ENCODE measurements around the gene TNXB.

Gene TNXB

DNA sequence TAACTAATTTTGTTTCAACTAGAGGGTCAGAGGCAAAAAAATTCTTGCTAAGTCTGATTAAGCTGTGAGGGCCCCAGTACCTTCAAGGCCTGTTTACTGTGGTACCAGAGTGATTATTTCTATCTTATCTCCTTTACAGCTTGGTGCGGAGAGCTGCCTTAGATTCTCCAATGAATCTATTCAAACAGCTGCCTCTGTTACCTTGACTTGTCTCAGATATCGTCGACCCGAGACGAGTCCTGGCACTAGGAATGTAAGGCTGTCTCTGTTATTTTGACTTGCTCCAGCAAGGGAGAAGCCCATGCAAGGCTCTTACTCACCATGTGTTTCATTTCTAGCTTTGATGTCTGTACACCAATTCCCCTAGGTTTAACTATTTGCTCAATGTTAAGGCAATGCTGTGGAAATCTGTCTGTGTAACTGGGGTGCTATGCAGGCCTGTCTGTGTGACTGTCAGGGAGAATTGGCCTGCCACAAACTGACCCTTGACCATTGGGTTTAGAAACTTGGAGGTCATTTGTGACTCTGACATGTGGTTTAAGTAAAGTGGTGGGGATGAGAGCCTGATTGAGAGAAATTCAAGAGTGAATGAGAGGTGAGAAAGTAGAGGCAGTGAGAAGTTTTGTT lies 31.4 kb upstream of the TNXB start:
- no peak for DNase-seq (ENCODE audit: extremely low read depth, insufficient read length)
- TF ChIP-seq, protein P1, sequence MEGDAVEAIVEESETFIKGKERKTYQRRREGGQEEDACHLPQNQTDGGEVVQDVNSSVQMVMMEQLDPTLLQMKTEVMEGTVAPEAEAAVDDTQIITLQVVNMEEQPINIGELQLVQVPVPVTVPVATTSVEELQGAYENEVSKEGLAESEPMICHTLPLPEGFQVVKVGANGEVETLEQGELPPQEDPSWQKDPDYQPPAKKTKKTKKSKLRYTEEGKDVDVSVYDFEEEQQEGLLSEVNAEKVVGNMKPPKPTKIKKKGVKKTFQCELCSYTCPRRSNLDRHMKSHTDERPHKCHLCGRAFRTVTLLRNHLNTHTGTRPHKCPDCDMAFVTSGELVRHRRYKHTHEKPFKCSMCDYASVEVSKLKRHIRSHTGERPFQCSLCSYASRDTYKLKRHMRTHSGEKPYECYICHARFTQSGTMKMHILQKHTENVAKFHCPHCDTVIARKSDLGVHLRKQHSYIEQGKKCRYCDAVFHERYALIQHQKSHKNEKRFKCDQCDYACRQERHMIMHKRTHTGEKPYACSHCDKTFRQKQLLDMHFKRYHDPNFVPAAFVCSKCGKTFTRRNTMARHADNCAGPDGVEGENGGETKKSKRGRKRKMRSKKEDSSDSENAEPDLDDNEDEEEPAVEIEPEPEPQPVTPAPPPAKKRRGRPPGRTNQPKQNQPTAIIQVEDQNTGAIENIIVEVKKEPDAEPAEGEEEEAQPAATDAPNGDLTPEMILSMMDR (IDR thresholded peaks at IDR 0.05; ENCODE audit: insufficient read depth, low read length, poor library complexity, severe bottlenecking) = no peak
- no peaks in the 10 kb centered on the region for H3K36me3 ChIP-seq (ENCODE audit: control insufficient read depth, insufficient read depth, low read length)
- no peak overlapping the region for H3K4me3 ChIP-seq (replicated peaks; ENCODE audit: low read depth, low read length)
- no peaks in the 10 kb centered on the region for H3K27me3 ChIP-seq (replicated peaks; ENCODE audit: control insufficient read depth, insufficient read depth, low read length)

DNA sequence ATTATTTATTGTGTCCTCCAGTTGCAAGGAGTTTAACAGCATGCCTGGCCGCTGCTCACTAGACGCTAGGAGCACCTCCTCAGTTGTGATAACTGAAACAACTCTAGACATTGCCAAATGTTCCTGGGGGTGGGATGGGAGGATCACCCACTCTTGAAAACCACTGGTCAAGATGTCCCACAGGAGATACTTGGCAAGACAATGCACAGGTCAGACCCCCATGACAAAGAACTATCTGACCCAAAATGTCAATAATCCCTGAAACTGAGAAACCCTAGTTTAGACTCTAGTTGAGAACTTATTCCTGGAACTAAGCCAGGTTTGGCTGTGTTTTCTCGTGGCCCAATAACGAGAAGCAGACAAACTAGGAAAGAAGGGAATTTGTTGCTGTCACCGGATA lies 30.5 kb upstream of the TNXB start:
- DNase-seq (ENCODE audit: extremely low read depth, insufficient read length) = no peak
- TF ChIP-seq, protein P1 (IDR thresholded peaks at IDR 0.05; ENCODE audit: insufficient read depth, low read length, poor library complexity, severe bottlenecking) = no peak

DNA sequence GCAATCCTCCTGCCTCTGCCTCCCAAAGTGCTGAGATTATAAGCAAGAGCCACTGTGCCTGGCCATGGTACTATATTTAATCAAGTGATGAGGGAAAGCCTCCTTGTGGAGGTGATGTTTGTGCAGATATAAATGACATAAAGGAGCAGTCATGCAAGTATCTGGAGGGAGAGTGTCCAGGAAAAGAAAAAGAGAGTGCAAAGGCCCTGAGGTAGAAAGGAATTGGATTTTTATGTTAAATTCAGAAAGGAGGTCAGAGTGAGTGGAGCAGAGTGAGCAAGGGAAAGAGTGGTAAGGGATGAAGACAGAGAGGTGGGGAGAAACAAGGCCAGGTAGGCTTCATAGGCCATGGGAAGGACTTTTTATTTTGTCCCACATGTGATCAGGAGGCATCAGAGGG lies 28.3 kb upstream of the TNXB start:
- no peak for DNase-seq (ENCODE audit: extremely low read depth, insufficient read length)
- Histone ChIP-seq H3K36me3 (ENCODE audit: control insufficient read depth, insufficient read depth, low read length) (no peaks in the 10 kb centered on the region), H3K27me3 (replicated peaks; ENCODE audit: control insufficient read depth, insufficient read depth, low read length) (no peaks in the 10 kb centered on the region; the same call in 1 of the 2 replicates), H3K4me3 (replicated peaks; ENCODE audit: low read depth, low read length) (no peak overlapping the region)
- TF ChIP-seq, protein P1 (IDR thresholded peaks at IDR 0.05; ENCODE audit: insufficient read depth, low read length, poor library complexity, severe bottlenecking) = no peak

More for the DNA sequence above, 30.5 kb upstream of the TNXB start:
- Histone ChIP-seq H3K36me3 (ENCODE audit: control insufficient read depth, insufficient read depth, low read length) (no peaks in the 10 kb centered on the region), H3K4me3 (replicated peaks; ENCODE audit: low read depth, low read length) (no peak overlapping the region), H3K27me3 (replicated peaks; ENCODE audit: control insufficient read depth, insufficient read depth, low read length) (no peaks in the 10 kb centered on the region)

DNA sequence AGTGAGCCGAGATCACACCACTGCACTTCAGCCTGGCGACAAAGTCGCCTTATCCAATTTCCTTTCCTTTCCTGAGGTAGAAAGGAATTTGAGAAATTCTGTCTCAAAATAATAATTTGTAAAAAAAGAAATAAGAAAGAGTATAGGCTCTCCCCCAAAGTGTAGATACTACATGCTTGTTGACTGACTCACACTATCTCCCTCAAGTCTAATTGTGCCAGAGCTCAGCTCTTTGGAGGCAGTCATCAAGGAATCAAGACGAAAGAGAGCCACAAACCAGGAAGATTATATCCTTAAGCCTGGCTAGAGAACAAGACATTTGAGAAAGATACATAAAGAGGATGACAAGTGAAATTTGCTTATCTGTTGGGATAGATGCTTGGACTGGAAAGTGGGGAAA lies 24.6 kb upstream of the TNXB start:
- DNase-seq (ENCODE audit: extremely low read depth, insufficient read length) = no peak
- no peak overlapping the region for H3K4me3 ChIP-seq (replicated peaks; ENCODE audit: low read depth, low read length)
- no peaks in the 10 kb centered on the region; the same call in 1 of the 2 replicates for H3K27me3 ChIP-seq (replicated peaks; ENCODE audit: control insufficient read depth, insufficient read depth, low read length)
- no peaks in the 10 kb centered on the region for H3K36me3 ChIP-seq (ENCODE audit: control insufficient read depth, insufficient read depth, low read length)
- TF ChIP-seq, protein P1 (IDR thresholded peaks at IDR 0.05; ENCODE audit: insufficient read depth, low read length, poor library complexity, severe bottlenecking) = no peak

DNA sequence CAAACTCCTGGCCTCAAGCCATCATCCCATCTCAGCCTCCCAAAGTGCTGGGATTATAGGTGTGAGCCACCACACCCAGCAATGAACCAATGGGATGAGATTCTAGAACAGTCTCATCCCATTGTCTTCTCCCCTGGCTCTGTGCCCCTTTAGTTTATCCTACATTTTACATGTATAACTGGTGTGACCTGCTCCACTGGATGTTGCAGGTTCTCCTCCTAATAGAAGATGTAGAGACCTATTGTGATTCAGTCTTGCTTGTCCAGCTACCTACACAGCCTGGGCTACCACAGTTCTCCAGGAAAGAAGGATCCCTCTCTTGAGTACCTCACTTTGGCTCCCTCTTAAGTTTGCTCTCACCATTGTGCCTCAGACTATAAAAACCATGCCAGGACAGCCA lies 23.0 kb upstream of the TNXB start:
- no peak for DNase-seq (ENCODE audit: extremely low read depth, insufficient read length)
- no peaks in the 10 kb centered on the region; the same call in 1 of the 2 replicates for H3K27me3 ChIP-seq (replicated peaks; ENCODE audit: control insufficient read depth, insufficient read depth, low read length)
- no peak overlapping the region for H3K4me3 ChIP-seq (replicated peaks; ENCODE audit: low read depth, low read length)
- no peaks in the 10 kb centered on the region for H3K36me3 ChIP-seq (ENCODE audit: control insufficient read depth, insufficient read depth, low read length)
- TF ChIP-seq, protein P1 (IDR thresholded peaks at IDR 0.05; ENCODE audit: insufficient read depth, low read length, poor library complexity, severe bottlenecking) = no peak
